NCI-H1436 (cell line): ENCODE data around the gene GDF9.

Experiments used
- DNase-seq: peaks from one replicate; lab custom pipeline; 2025; lab: John Stamatoyannopoulos, UW

GDF9 gene

GRCh38 chr5:132866342-132867045, at the start of gene GDF9, which contains the start of gene UQCRQ:
GDF9 (minus strand) TSS chr5:132866469; CDS start chr5:132864533, 1,936 bp downstream.
UQCRQ (plus strand) TSS chr5:132866642; CDS start chr5:132866882, 240 bp downstream.
- peak; percentile 96 for DNase-seq

- no peak for DNase-seq
Observed at GRCh38 chr5:132915681-132916080, 49.4 kb upstream of the GDF9 start.

- DNase-seq: no peak
Observed at GRCh38 chr5:132909702-132910101, 43.4 kb upstream of the GDF9 start.

- no peak for DNase-seq
Observed at GRCh38 chr5:132907161-132907560, 40.9 kb upstream of the GDF9 start.

GRCh38 chr5:132905938-132906337, 39.7 kb upstream of the GDF9 start:
- no peak for DNase-seq

- DNase-seq: no peak
Observed at GRCh38 chr5:132901730-132902129, 35.5 kb upstream of the GDF9 start.

GRCh38 chr5:132901036-132901435, 34.8 kb upstream of the GDF9 start:
- DNase-seq: peak; percentile 11

GRCh38 chr5:132898094-132898493, 31.8 kb upstream of the GDF9 start:
- DNase-seq: no peak

- no peak for DNase-seq
Observed at GRCh38 chr5:132896685-132897084, 30.4 kb upstream of the GDF9 start.

- no peak for DNase-seq
Observed at GRCh38 chr5:132895719-132896305, 29.5 kb upstream of the GDF9 start.

- DNase-seq: no peak
Observed at GRCh38 chr5:132890817-132891216, 24.5 kb upstream of the GDF9 start.

- no peak for DNase-seq
Observed at GRCh38 chr5:132889501-132889900, 23.2 kb upstream of the GDF9 start.

GRCh38 chr5:132887283-132887682, 21.0 kb upstream of the GDF9 start:
- DNase-seq: no peak

GRCh38 chr5:132886064-132886823, 20.0 kb upstream of the GDF9 start:
- DNase-seq: no peak

GRCh38 chr5:132884548-132884947, 18.3 kb upstream of the GDF9 start:
- no peak for DNase-seq

- no peak for DNase-seq
Observed at GRCh38 chr5:132883261-132883834, 17.1 kb upstream of the GDF9 start.

GRCh38 chr5:132877938-132878337, 11.7 kb upstream of the GDF9 start:
- no peak for DNase-seq

GRCh38 chr5:132877466-132877865, 11.2 kb upstream of the GDF9 start:
- no peak for DNase-seq

GRCh38 chr5:132876020-132876759, 9.9 kb upstream of the GDF9 start:
- no peak for DNase-seq

- no peak for DNase-seq
Observed at GRCh38 chr5:132873930-132874271, 7.6 kb upstream of the GDF9 start.

GRCh38 chr5:132873119-132873929, 7.1 kb upstream of the GDF9 start, which contains the start of gene LEAP2:
LEAP2 (plus strand) TSS chr5:132873668; CDS start chr5:132873695, 27 bp downstream.
- DNase-seq: no peak
